IMR-90 (cell line): ENCODE data around the gene CCDC7. TPM values are rescaled to one million over a fixed set of nuclear protein-coding genes. Genes with fewer than 3 reads are reported as not detected.

Experiments used
- ATAC-seq: fragments of 200-7000 bp; cut with Tn5 transposase; 2 replicates; pipeline ENCODE4 v1.9.1; 2020; ENCODE audit warnings: low read depth, mild to moderate bottlenecking, moderate library complexity
- BruUV-seq: library from RNA; stranded (reverse); fragments of 400-500 nt; replicated peaks from 2 replicates; lab custom pipeline; 2021; lab: Mats Ljungman, UMichigan
- CTCF ChIA-PET: fragments of 300-600 bp; formaldehyde crosslinking; extraction: SDS; loops from one replicate; lab custom pipeline; 2021; ENCODE audit warnings: antibody characterized with exemption; lab: Yijun Ruan, JAX
- POLR2A ChIA-PET: fragments of 300-600 bp; sonication (Branson Sonifier 250); formaldehyde crosslinking; loops from one replicate; lab custom pipeline; 2022; ENCODE audit warnings: antibody characterized with exemption; ENCODE audit not compliant: unreplicated experiment; lab: Charles Lee
- DNase-seq: peaks from one replicate; pipeline ENCODE4 v3.0.0; 2013
- H2AFZ ChIP-seq: replicated peaks from 2 replicates; pipeline ENCODE3; 2013; ENCODE audit warnings: low read length, mild to moderate bottlenecking; ENCODE audit not compliant: poor library complexity
- H2AK5ac ChIP-seq: 2 replicates; pipeline ENCODE4 v1.6.1; 2013; ENCODE audit warnings: low read depth, low read length, inconsistent platforms
- H2AK9ac ChIP-seq: replicated peaks from 2 replicates; pipeline ENCODE3; 2013; ENCODE audit warnings: mild to moderate bottlenecking, low read depth, low read length, moderate library complexity; ENCODE audit not compliant: poor library complexity
- H2BK120ac ChIP-seq: 2 replicates; pipeline ENCODE4 v1.6.1; 2013; ENCODE audit warnings: low read depth, low read length, inconsistent platforms
- H2BK15ac ChIP-seq: 3 replicates; pipeline ENCODE4 v1.6.1; 2013; ENCODE audit warnings: low read depth, low read length, inconsistent platforms
- H2BK20ac ChIP-seq: 2 replicates; pipeline ENCODE4 v1.6.1; 2013; ENCODE audit warnings: low read depth, mild to moderate bottlenecking, inconsistent platforms, low read length, moderate library complexity
- H2BK5ac ChIP-seq: 2 replicates; pipeline ENCODE4 v1.6.1; 2013; ENCODE audit warnings: mild to moderate bottlenecking, low read depth, low read length, inconsistent platforms; ENCODE audit not compliant: poor library complexity, severe bottlenecking
- H3K14ac ChIP-seq: replicated peaks from 2 replicates; pipeline ENCODE4 v1.6.1; 2013; ENCODE audit warnings: low read depth, low read length, inconsistent platforms
- H3K18ac ChIP-seq: 2 replicates; pipeline ENCODE4 v1.6.1; 2013; ENCODE audit warnings: low read depth, low read length, control low read depth
- H3K23ac ChIP-seq: 2 replicates; pipeline ENCODE4 v1.6.1; 2013; ENCODE audit warnings: low read depth, low read length, inconsistent platforms
- H3K27ac ChIP-seq: 2 replicates; pipeline ENCODE4 v1.5.1; 2013; ENCODE audit warnings: mild to moderate bottlenecking, control low read depth, low read length; ENCODE audit not compliant: insufficient read depth
- H3K27me3 ChIP-seq: 2 replicates; pipeline ENCODE4 v1.6.1; 2013; ENCODE audit warnings: low read length; ENCODE audit not compliant: control insufficient read depth, insufficient read depth
- H3K36me3 ChIP-seq: 2 replicates; pipeline ENCODE4 v1.6.1; 2013; ENCODE audit warnings: low read length, mixed read lengths; ENCODE audit not compliant: control insufficient read depth, insufficient read depth
- H3K4ac ChIP-seq: 2 replicates; pipeline ENCODE4 v1.6.1; 2013; ENCODE audit warnings: low read depth, low read length, inconsistent platforms
- H3K4me1 ChIP-seq: 2 replicates; pipeline ENCODE4 v1.6.1; 2013; ENCODE audit warnings: low read length, mixed read lengths; ENCODE audit not compliant: control insufficient read depth, insufficient read depth
- H3K4me2 ChIP-seq: 2 replicates; pipeline ENCODE4 v1.6.1; 2013; ENCODE audit warnings: low read depth, mild to moderate bottlenecking, control low read depth, low read length, moderate library complexity
- H3K4me3 ChIP-seq: 2 replicates; pipeline ENCODE4 v1.5.1; 2013; ENCODE audit warnings: low read depth, mild to moderate bottlenecking, control low read depth, low read length, moderate library complexity; ENCODE audit not compliant: insufficient read depth
- H3K56ac ChIP-seq: 2 replicates; pipeline ENCODE4 v1.6.1; 2013; ENCODE audit warnings: low read length, inconsistent platforms; ENCODE audit not compliant: insufficient read depth; ENCODE audit errors: extremely low read depth
- H3K79me1 ChIP-seq, 2 experiments: 2 replicates each; pipeline ENCODE4 v1.6.1; 2013; ENCODE audit warnings: low read length in 2 of 2, inconsistent platforms in 1 of 2, low read depth in 1 of 2
- H3K9ac ChIP-seq: 2 replicates; pipeline ENCODE4 v1.6.1; 2013; ENCODE audit warnings: low read depth, low read length, control low read depth
- H3K9me1 ChIP-seq: 2 replicates; pipeline ENCODE4 v1.6.1; 2013; ENCODE audit warnings: low read length, inconsistent platforms; ENCODE audit not compliant: insufficient read depth
- H3K9me3 ChIP-seq: 2 replicates; pipeline ENCODE4 v1.6.1; 2013; ENCODE audit warnings: low read length; ENCODE audit not compliant: control insufficient read depth, insufficient read depth
- H4K20me1 ChIP-seq: 2 replicates; pipeline ENCODE4 v1.6.1; 2013; ENCODE audit warnings: low read length, inconsistent platforms; ENCODE audit not compliant: insufficient read depth
- H4K5ac ChIP-seq: 2 replicates; pipeline ENCODE4 v1.6.1; 2013; ENCODE audit warnings: mild to moderate bottlenecking, low read depth, low read length, control low read depth
- H4K8ac ChIP-seq, 2 experiments: 2 replicates each; pipeline ENCODE4 v1.6.1; 2013; ENCODE audit warnings: low read depth in 2 of 2, low read length in 2 of 2, control low read depth in 1 of 2, inconsistent platforms in 1 of 2
- H4K91ac ChIP-seq: 2 replicates; pipeline ENCODE4 v1.6.1; 2013; ENCODE audit warnings: low read depth, low read length, inconsistent platforms; ENCODE audit not compliant: insufficient read depth
- CHD1 ChIP-seq: IDR thresholded peaks from 2 replicates; pipeline ENCODE4 v1.6.1; 2012; ENCODE audit warnings: low read depth, low read length, improper control_type of control experiment
- CTCF ChIP-seq: conservative IDR thresholded peaks from 2 replicates; pipeline ENCODE4 v1.5.1; 2012; ENCODE audit warnings: mild to moderate bottlenecking, low read depth, low read length, improper control_type of control experiment
- NFE2L2 ChIP-seq: fragments of 150-350 bp; IDR thresholded peaks from 2 replicates; pipeline ENCODE4 v1.6.1; 2016; ENCODE audit warnings: low read depth, mild to moderate bottlenecking, low read length
- POLR2A ChIP-seq: IDR thresholded peaks from 2 replicates; pipeline ENCODE4 v1.6.1; 2012; ENCODE audit warnings: mild to moderate bottlenecking, low read depth, low read length
- RAD21 ChIP-seq: IDR thresholded peaks from 2 replicates; pipeline ENCODE4 v1.6.1; 2012; ENCODE audit warnings: low read length, improper control_type of control experiment
- RCOR1 ChIP-seq: IDR thresholded peaks from 2 replicates; pipeline ENCODE4 v1.6.1; 2012; ENCODE audit warnings: mild to moderate bottlenecking, low read length, improper control_type of control experiment; ENCODE audit not compliant: insufficient replicate concordance
- USF2 ChIP-seq: fragments of 150-350 bp; IDR thresholded peaks from 2 replicates; pipeline ENCODE4 v1.6.1; 2017; ENCODE audit warnings: mild to moderate bottlenecking, antibody characterized with exemption, low read length, low read depth
- WGBS, 2 experiments: methylation state at CpG; one replicate each; pipeline versions ENCODE4 v1.1.5 to v1.1.7; 2013; ENCODE audit warnings: missing lambda C conversion rate in 2 of 2; ENCODE audit not compliant: insufficient read length in 1 of 2; ENCODE audit errors: extremely low coverage in 2 of 2; 5-methylcytosine and 5-hydroxymethylcytosine counted together
- dilution Hi-C: fragments of 300-500 bp; cut with HindIII; formaldehyde crosslinking; loops from one replicate; pipeline ENCODE4 v1.14.3; 2018; ENCODE audit warnings: low sequenced_read_pairs; ENCODE audit not compliant: unreplicated experiment
- in situ Hi-C: fragments of 300-500 bp; cut with MboI; formaldehyde crosslinking; loops from 3 replicates; pipeline ENCODE4 v1.14.3; 2019; ENCODE audit warnings: low sequenced_read_pairs, inconsistent platforms, mixed read lengths
- intact Hi-C: fragments of 100-400 bp; cut with micrococcal nuclease; formaldehyde crosslinking; loops from 2 replicates; pipeline ENCODE4 v1.10.0; 2022
- polyA plus RNA-seq, 3 experiments: library from polyadenylated mRNA; depleted of rRNA; stranded (reverse); fragments of >200 nt; gene quantifications; 2 replicates each; pipeline ENCODE4 v1.2.3, GENCODE V29; 2012; ENCODE audit warnings: low replicate concordance in 1 of 3
- total RNA-seq: library from RNA; depleted of rRNA; stranded (reverse); fragments of >200 nt; gene quantifications from 2 replicates; pipeline ENCODE4 v1.2.3, GENCODE V29; 2012

The CCDC7 gene
- total and polyA plus RNA-seq, 2 of the 4 experiments (the other 2 are of a cell fraction) = 0.74 to 4.3 TPM

- H3K9ac ChIP-seq = no peak overlapping the region
- no CpG with 5 or more reads among the region's 2 CpGs for WGBS, 2 experiments
- CTCF ChIA-PET = no interaction called here
Measured at GRCh38 chr10:32854435-32854834, 408.5 kb downstream of the CCDC7 start.

More at GRCh38 chr10:32854435-32854834, 408.5 kb downstream of the CCDC7 start:
- no peak for DNase-seq
- Histone ChIP-seq H3K4ac (no peak overlapping the region), H2AK9ac (no peak overlapping the region), H4K8ac (no peak overlapping the region), H2BK5ac (no peak overlapping the region), H3K9me3 (no peaks in the 10 kb centered on the region), H3K9me1 (no peaks in the 10 kb centered on the region), H2BK20ac (no peak overlapping the region), H4K91ac (no peak overlapping the region), H3K4me3 (no peak overlapping the region), H2AFZ (no peak overlapping the region), H3K14ac (no peak overlapping the region), H3K27ac (no peak overlapping the region), H2AK5ac (no peak overlapping the region), H2BK15ac (no peak overlapping the region), H3K4me1 (no peaks in the 10 kb centered on the region), H3K56ac (no peak overlapping the region), H3K23ac (no peak overlapping the region), H3K79me1 (no peaks in the 10 kb centered on the region), H2BK120ac (no peak overlapping the region), H4K20me1 (no peaks in the 10 kb centered on the region), H3K4me2 (no peak overlapping the region), H3K36me3 (no peaks in the 10 kb centered on the region), H3K27me3 (no peaks in the 10 kb centered on the region), H3K18ac (no peak overlapping the region), H4K5ac (no peak overlapping the region)
- TF ChIP-seq CHD1 = no peak
- no peak for TF ChIP-seq CTCF
- no peak for TF ChIP-seq POLR2A
- TF ChIP-seq USF2 = no peak
- TF ChIP-seq NFE2L2 = no peak
- no peak for TF ChIP-seq RAD21
- TF ChIP-seq RCOR1 = no peak
- no peak for ATAC-seq
- no TSS peak for BruUV-seq
- dilution Hi-C loops = no loop called here
- in situ Hi-C loops = no loop called here
- intact Hi-C loops = loop anchor here (5.0 kb wide), 1 partner anchor 42 kb away; no protein-coding TSS in a partner anchor
- POLR2A ChIA-PET = no interaction called here
